C4-2B (cell line): ENCODE data around the gene SCRG1.

ENCODE experiments used
- H3K27ac ChIP-seq: fragments of 450-650 bp; 2 replicates; pipeline ENCODE4 v1.5.1; 2017
- ZFX ChIP-seq: fragments of 450-650 bp; IDR thresholded peaks from 2 replicates; pipeline ENCODE4 v1.6.1; 2017
- TF ChIP-seq, protein P1 (sequence below): fragments of 450-650 bp; conservative IDR thresholded peaks from 2 replicates; pipeline ENCODE4 v1.5.1; 2017; ENCODE audit warnings: mild to moderate bottlenecking

SCRG1 gene

DNA sequence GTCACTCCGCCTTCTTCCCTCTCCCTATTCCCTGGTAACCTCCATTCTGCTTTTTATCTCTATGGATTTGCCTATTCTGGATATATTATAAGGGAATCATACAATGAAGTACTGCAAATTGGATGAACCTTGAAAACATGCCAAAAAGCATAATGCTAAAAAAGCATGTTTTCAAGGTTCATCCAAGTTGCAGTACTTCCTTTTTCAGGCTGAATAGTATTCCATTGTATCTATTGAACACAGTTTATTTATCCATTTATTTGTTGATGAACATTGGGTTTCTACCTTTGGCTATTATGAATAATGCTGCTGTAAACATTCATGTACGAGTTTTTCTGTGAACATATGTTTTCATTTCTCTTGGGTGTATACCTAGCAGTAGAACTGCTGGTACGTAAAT, 19.0 kb downstream of the SCRG1 start:
- TF ChIP-seq, protein P1, sequence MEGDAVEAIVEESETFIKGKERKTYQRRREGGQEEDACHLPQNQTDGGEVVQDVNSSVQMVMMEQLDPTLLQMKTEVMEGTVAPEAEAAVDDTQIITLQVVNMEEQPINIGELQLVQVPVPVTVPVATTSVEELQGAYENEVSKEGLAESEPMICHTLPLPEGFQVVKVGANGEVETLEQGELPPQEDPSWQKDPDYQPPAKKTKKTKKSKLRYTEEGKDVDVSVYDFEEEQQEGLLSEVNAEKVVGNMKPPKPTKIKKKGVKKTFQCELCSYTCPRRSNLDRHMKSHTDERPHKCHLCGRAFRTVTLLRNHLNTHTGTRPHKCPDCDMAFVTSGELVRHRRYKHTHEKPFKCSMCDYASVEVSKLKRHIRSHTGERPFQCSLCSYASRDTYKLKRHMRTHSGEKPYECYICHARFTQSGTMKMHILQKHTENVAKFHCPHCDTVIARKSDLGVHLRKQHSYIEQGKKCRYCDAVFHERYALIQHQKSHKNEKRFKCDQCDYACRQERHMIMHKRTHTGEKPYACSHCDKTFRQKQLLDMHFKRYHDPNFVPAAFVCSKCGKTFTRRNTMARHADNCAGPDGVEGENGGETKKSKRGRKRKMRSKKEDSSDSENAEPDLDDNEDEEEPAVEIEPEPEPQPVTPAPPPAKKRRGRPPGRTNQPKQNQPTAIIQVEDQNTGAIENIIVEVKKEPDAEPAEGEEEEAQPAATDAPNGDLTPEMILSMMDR, result no peak
- no peak for TF ChIP-seq ZFX

GRCh38 chr4:173374588-173374987, 24.3 kb downstream of the SCRG1 start:
- TF ChIP-seq, protein P1, result no peak
- no peak for TF ChIP-seq ZFX
- no peak overlapping the region for H3K27ac ChIP-seq

More for the DNA sequence above, 19.0 kb downstream of the SCRG1 start:
- H3K27ac ChIP-seq, result no peak overlapping the region

DNA sequence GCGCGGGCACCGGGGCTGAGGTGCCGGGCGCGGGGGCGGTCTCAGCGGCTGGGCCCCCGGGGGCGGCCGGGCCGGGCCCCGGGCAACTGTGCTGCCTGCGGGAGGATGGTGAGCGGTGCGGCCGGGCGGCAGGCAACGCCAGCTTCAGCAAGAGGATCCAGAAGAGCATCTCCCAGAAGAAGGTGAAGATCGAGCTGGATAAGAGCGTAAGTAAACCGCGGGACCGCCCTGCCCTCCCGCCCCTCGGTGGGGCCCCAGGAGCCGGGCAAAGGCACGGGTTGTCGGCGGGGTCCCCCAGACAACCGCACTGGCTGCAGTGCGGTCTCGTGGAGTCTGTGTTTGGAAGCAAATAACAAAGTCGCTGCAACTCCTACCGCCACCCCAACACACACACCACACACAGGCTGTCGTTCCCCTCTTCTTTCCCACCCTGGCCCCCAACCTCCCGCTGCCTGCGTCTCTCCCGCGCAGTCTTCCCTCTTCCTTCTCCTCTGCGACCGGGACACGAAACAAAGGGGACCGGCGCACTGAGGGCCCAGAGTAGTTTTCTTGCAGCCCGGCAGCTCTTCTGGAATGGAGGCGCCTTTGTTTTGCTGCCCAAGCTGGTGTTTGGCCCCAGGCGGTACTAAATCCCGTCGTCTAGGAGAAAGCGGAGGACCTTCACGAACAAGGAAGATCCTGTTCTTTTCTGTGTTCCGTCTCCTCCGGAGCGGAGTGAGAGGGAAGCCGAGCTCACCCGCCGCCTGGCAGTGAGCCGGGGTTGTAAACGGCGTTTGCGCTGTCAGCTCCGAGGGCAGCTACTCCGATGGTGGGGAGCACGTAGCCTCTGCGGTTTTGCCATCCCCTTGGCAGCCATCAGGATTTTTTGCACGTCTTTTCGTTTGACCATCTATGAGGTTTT, 27.4 kb downstream of the SCRG1 start:
- peak overlapping the region; percentile 86 for H3K27ac ChIP-seq
- TF ChIP-seq, protein P1, result no peak
- 0 out of 2 replicates have a peak, but pooled peaks have one; percentile 22 for TF ChIP-seq ZFX

- peak within 1 kb of the TSS; percentile 86 for H3K27ac ChIP-seq
- no peak for TF ChIP-seq ZFX
- TF ChIP-seq, protein P1, result no peak
Observed at GRCh38 chr4:173370477-173371291, 28.2 kb downstream of the SCRG1 start, which contains the start of gene SAP30. Gene SAP30, plus strand, starts transcription at chr4:173370954. Its CDS starts 229 bp downstream, at chr4:173371183.

DNA sequence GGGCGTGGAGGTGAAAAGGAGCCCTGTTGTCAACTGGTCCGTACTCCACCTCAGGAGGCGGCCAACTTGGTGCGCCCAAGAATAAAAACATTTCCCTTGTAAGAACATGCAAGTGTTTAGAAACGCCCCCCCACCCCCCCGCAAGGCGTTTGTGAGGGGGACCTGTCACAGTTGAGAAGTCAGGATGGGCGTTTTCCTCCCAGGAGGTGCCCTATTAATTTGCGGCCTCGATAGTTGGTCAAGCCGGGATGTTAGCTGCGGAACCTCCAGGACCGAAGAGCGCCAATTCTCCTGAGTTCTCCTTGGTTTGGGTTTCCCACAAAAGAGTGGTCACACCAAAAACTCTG, 28.8 kb downstream of the SCRG1 start:
- peak overlapping the region; percentile 86 for H3K27ac ChIP-seq
- TF ChIP-seq, protein P1, result no peak
- no peak for TF ChIP-seq ZFX

DNA sequence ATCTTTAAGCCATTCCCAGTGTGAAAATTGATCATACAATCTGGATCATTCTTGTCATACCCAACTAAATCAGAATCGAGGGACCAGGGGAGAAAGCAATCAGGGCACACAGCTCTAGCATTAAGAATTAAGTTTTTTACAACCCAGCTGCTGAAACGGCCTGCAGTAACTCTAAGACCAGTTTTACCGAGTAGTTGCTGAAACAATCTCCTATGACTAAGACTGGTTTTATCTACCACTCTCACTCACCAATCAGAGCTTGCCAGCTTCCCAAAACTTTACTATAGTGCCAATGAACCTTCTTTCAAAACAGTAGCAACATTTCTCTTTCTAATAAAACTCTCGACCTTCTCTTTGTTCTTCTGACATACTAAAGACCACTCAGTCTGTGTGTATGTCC, 31.0 kb downstream of the SCRG1 start:
- no peak overlapping the region for H3K27ac ChIP-seq
- TF ChIP-seq, protein P1, result no peak
- no peak for TF ChIP-seq ZFX

DNA sequence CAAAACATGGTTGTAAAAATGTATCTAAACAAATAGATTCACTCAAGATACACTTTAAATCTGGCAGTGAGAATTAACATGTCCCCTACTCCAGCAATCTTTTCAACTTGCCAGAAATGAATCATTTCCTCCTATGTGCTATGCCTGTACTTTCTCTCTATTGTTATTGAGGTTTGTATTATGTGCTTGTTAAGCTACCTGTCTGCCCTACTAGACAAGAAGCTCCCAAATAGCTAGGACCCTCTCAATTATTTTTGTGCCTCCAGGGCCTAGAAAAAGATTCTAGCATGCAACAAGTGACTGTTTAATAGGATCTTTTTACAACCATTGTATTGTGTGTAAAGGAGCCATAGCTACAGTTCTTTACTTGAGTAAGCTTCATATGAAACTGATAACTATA, 31.6 kb downstream of the SCRG1 start:
- TF ChIP-seq, protein P1, result no peak
- no peak for TF ChIP-seq ZFX
- no peak overlapping the region for H3K27ac ChIP-seq
